H1 (cell line): ENCODE results near the gene TMEM204. TPM values are rescaled to one million over a fixed set of nuclear protein-coding genes. Genes with fewer than 3 reads are reported as not detected.

Experiments used
- CTCF ChIA-PET: fragments of 300-600 bp; sonication (Branson Sonifier 250); formaldehyde crosslinking; loops from one replicate; lab custom pipeline; 2021; ENCODE audit not compliant: partially characterized antibody; lab: Charles Lee
- POLR2A ChIA-PET: fragments of 300-600 bp; sonication (Branson Sonifier 250); formaldehyde crosslinking; loops from one replicate; lab custom pipeline; 2021; ENCODE audit warnings: inconsistent platforms; ENCODE audit not compliant: partially characterized antibody; lab: Charles Lee
- DNase-seq, 2 experiments: peaks; one replicate each; pipeline versions ENCODE4 v3.0.0 to v3.0.0-alpha.2; 2010 to 2022; ENCODE audit warnings: low spot score in 2 of 2, low read depth in 1 of 2, mixed read lengths in 1 of 2
- FAIRE-seq: peaks from 2 replicates; lab custom pipeline; 2011; peaks lifted over from hg19 to GRCh38; lab: Jason Lieb, UNC
- H2AFZ ChIP-seq: 2 replicates; pipeline ENCODE4 v1.8.1; 2012; ENCODE audit warnings: low read length, inconsistent platforms
- H2AK5ac ChIP-seq: 2 replicates; pipeline ENCODE4 v1.6.1; 2013; ENCODE audit warnings: low read depth, low read length
- H2BK120ac ChIP-seq: replicated peaks from 2 replicates; pipeline ENCODE3; 2013; ENCODE audit warnings: low read depth, low read length, inconsistent platforms
- H2BK12ac ChIP-seq: 2 replicates; pipeline ENCODE4 v1.6.1; 2013; ENCODE audit warnings: low read depth, low read length
- H2BK15ac ChIP-seq: 2 replicates; pipeline ENCODE4 v1.6.1; 2013; ENCODE audit warnings: low read length
- H2BK20ac ChIP-seq: 2 replicates; pipeline ENCODE4 v1.6.1; 2013; ENCODE audit warnings: low read length
- H2BK5ac ChIP-seq: 2 replicates; pipeline ENCODE4 v1.6.1; 2013; ENCODE audit warnings: low read depth, low read length
- H3K14ac ChIP-seq: 2 replicates; pipeline ENCODE4 v1.6.1; 2013; ENCODE audit warnings: inconsistent platforms; ENCODE audit not compliant: insufficient read length
- H3K18ac ChIP-seq: 2 replicates; pipeline ENCODE4 v1.6.1; 2013; ENCODE audit warnings: low read length; ENCODE audit errors: extremely low read depth
- H3K23ac ChIP-seq: 2 replicates; pipeline ENCODE4 v1.6.1; 2013; ENCODE audit warnings: inconsistent platforms; ENCODE audit not compliant: insufficient read length
- H3K23me2 ChIP-seq: 2 replicates; pipeline ENCODE4 v1.6.1; 2013; ENCODE audit warnings: low read depth, low read length
- H3K27ac ChIP-seq: 2 replicates; pipeline ENCODE4 v1.6.1; 2011; ENCODE audit warnings: low read depth, low read length, inconsistent platforms
- H3K27me3 ChIP-seq, 4 experiments: replicated peaks in 1 of 4; 1 replicate in 1 of 4; 2 replicates in 3 of 4; pipeline versions ENCODE4 v1.6.1 to v1.8.1; 2011 to 2013; ENCODE audit warnings: low read length in 3 of 4, mild to moderate bottlenecking in 3 of 4, inconsistent platforms in 2 of 4, mixed read lengths in 2 of 4, moderate library complexity in 1 of 4; ENCODE audit not compliant: control insufficient read depth in 3 of 4, insufficient read depth in 3 of 4; ENCODE audit errors: extremely low read depth in 1 of 4
- H3K36me3 ChIP-seq, 4 experiments: 2 replicates each; pipeline versions ENCODE4 v1.6.1 to v1.8.1; 2011 to 2013; ENCODE audit warnings: mild to moderate bottlenecking in 4 of 4, low read length in 3 of 4, moderate library complexity in 2 of 4, control low read depth in 1 of 4, inconsistent platforms in 1 of 4; ENCODE audit not compliant: insufficient read depth in 4 of 4, control insufficient read depth in 2 of 4
- H3K4ac ChIP-seq: replicated peaks from 2 replicates; pipeline ENCODE3; 2013; ENCODE audit warnings: low read length, low read depth, mixed read lengths, inconsistent platforms; ENCODE audit not compliant: insufficient read length
- H3K4me1 ChIP-seq, 4 experiments: replicated peaks in 1 of 4; 1 replicate in 1 of 4; 2 replicates in 3 of 4; pipeline versions ENCODE4 v1.6.1 to v1.8.1; 2011 to 2013; ENCODE audit warnings: low read length in 3 of 4, inconsistent platforms in 2 of 4, mixed read lengths in 1 of 4; ENCODE audit not compliant: insufficient read depth in 4 of 4, control insufficient read depth in 3 of 4
- H3K4me2 ChIP-seq, 2 experiments: 2 replicates each; pipeline versions ENCODE4 v1.6.1 to v1.8.1; 2011 to 2013; ENCODE audit warnings: low read depth in 2 of 2, low read length in 2 of 2, control low read depth in 1 of 2, inconsistent platforms in 1 of 2, mild to moderate bottlenecking in 1 of 2; ENCODE audit not compliant: insufficient read depth in 1 of 2
- H3K4me3 ChIP-seq, 4 experiments: fragments of 200-600, 300-600 bp in 1 of 4; sonication (generic), shearing (Covaris generic), sonication (Bioruptor Twin) in 1 of 4; 2 replicates each; pipeline versions ENCODE4 v1.5.1 to v1.8.1; 2011 to 2016; ENCODE audit warnings: low read length in 4 of 4, low read depth in 3 of 4, control low read depth in 2 of 4, inconsistent platforms in 2 of 4, mild to moderate bottlenecking in 2 of 4, mixed read lengths in 1 of 4, moderate library complexity in 1 of 4; ENCODE audit not compliant: insufficient read depth in 2 of 4; ENCODE audit errors: extremely low read depth in 1 of 4
- H3K56ac ChIP-seq: replicated peaks from 2 replicates; pipeline ENCODE3; 2013; ENCODE audit warnings: low read depth, mild to moderate bottlenecking, mixed read lengths, low read length, inconsistent platforms; ENCODE audit not compliant: insufficient read length
- H3K79me1 ChIP-seq: 2 replicates; pipeline ENCODE4 v1.6.1; 2013; ENCODE audit warnings: low read depth, low read length, control low read depth
- H3K79me2 ChIP-seq, 2 experiments: 2 replicates each; pipeline versions ENCODE4 v1.6.1 to v1.8.1; 2012 to 2013; ENCODE audit warnings: low read length in 2 of 2, mild to moderate bottlenecking in 2 of 2, inconsistent platforms in 1 of 2; ENCODE audit not compliant: insufficient read depth in 2 of 2, control insufficient read depth in 1 of 2
- H3K9ac ChIP-seq, 4 experiments: replicated peaks in 1 of 4; 1 replicate in 1 of 4; 2 replicates in 3 of 4; pipeline versions ENCODE4 v1.6.1 to v1.8.1; 2011 to 2013; ENCODE audit warnings: low read depth in 3 of 4, low read length in 3 of 4, control low read depth in 2 of 4, mild to moderate bottlenecking in 2 of 4, moderate library complexity in 2 of 4, inconsistent platforms in 1 of 4; ENCODE audit errors: extremely low read depth in 1 of 4
- H3K9me3 ChIP-seq, 2 experiments: 2 replicates each; pipeline versions ENCODE4 v1.6.1 to v1.8.1; 2012 to 2013; ENCODE audit warnings: mild to moderate bottlenecking in 2 of 2, moderate library complexity in 2 of 2, control low read depth in 1 of 2, inconsistent platforms in 1 of 2, low read depth in 1 of 2, low read length in 1 of 2, mixed read lengths in 1 of 2; ENCODE audit not compliant: insufficient read depth in 2 of 2
- H4K20me1 ChIP-seq, 2 experiments: replicated peaks in 1 of 2; 2 replicates each; pipeline versions ENCODE3 to v1.8.1; 2011 to 2013; ENCODE audit warnings: inconsistent platforms in 2 of 2, low read length in 2 of 2, mild to moderate bottlenecking in 1 of 2; ENCODE audit not compliant: insufficient read depth in 2 of 2, control insufficient read depth in 1 of 2
- H4K5ac ChIP-seq: 2 replicates; pipeline ENCODE4 v1.6.1; 2013; ENCODE audit warnings: low read length, low read depth, mixed read lengths, inconsistent platforms; ENCODE audit not compliant: insufficient read length
- H4K8ac ChIP-seq: 2 replicates; pipeline ENCODE4 v1.8.0; 2013; ENCODE audit warnings: mild to moderate bottlenecking, moderate library complexity, low read length, inconsistent platforms; ENCODE audit not compliant: insufficient read depth; ENCODE audit errors: extremely low read depth
- H4K91ac ChIP-seq: replicated peaks from 2 replicates; pipeline ENCODE3; 2013; ENCODE audit warnings: low read length, mixed read lengths, inconsistent platforms; ENCODE audit not compliant: insufficient read length
- POLR2AphosphoS5 ChIP-seq: IDR thresholded peaks from 2 replicates; pipeline ENCODE4 v1.6.1; 2011; ENCODE audit warnings: low read depth, low read length
- RAD21 ChIP-seq, 2 experiments: IDR thresholded peaks in 1 of 2; conservative IDR thresholded peaks in 1 of 2; 2 replicates each; pipeline ENCODE4 v1.6.1; 2011; ENCODE audit warnings: low read depth in 2 of 2, low read length in 2 of 2, improper control_type of control experiment in 1 of 2, inconsistent platforms in 1 of 2, mild to moderate bottlenecking in 1 of 2, moderate library complexity in 1 of 2
- RBBP5 ChIP-seq: IDR thresholded peaks from 2 replicates; pipeline ENCODE4 v1.7.1; 2012; ENCODE audit warnings: low read depth, mild to moderate bottlenecking, inconsistent platforms, low read length, moderate library complexity, borderline replicate concordance
- SIRT6 ChIP-seq: IDR thresholded peaks from one replicate; pipeline ENCODE4 v1.7.1; 2012; ENCODE audit warnings: low read length, inconsistent platforms
- WGBS, 2 experiments: shearing (Covaris generic) in 1 of 2; methylation state at CpG; one replicate each; pipeline versions ENCODE4 v1.1.6 to v1.1.7; 2013 to 2015; ENCODE audit warnings: low lambda C conversion rate in 2 of 2, mixed read lengths in 2 of 2, inconsistent platforms in 1 of 2, low coverage in 1 of 2, missing lambda C conversion rate in 1 of 2; ENCODE audit not compliant: insufficient replicate concordance in 2 of 2, insufficient coverage in 1 of 2, insufficient read length in 1 of 2; ENCODE audit errors: extremely low coverage in 1 of 2, missing lambda C conversion rate in 1 of 2; 5-methylcytosine and 5-hydroxymethylcytosine counted together
- polyA plus RNA-seq, 7 experiments: library from polyadenylated mRNA; depleted of rRNA in 3 of 7; stranded (reverse) in 5 of 7; unstranded in 2 of 7; fragments of >200 nt in 5 of 7; fragments of 200-250 nt in 2 of 7; gene quantifications; 1 replicate in 5 of 7; 2 replicates in 1 of 7; 4 replicates in 1 of 7; pipeline versions ENCODE4 v1.2.1 to v1.2.3, GENCODE V29; 2011 to 2013; ENCODE audit warnings: missing spikeins in 2 of 7, mixed read lengths in 2 of 7
- total RNA-seq: library from RNA; stranded (reverse); fragmentation: NEBNext Ultra II Directional; extraction: Animal tissue kit (Norgen Biotek cat#: 25700); gene quantifications from 2 replicates; pipeline ENCODE4 v1.2.1, GENCODE V29; 2021
- TF ChIP-seq, protein P1 (sequence below): IDR thresholded peaks from 2 replicates; pipeline ENCODE4 v1.6.1; 2012; ENCODE audit warnings: inconsistent platforms
- TF ChIP-seq, protein P2 (sequence below): IDR thresholded peaks from 2 replicates; pipeline ENCODE4 v1.6.1; 2012; ENCODE audit warnings: inconsistent platforms
- TF ChIP-seq, protein P3 (sequence below): IDR thresholded peaks from 2 replicates; pipeline ENCODE4 v1.6.1; 2011; ENCODE audit warnings: low read depth, mild to moderate bottlenecking, low read length; ENCODE audit not compliant: insufficient read depth
- TF ChIP-seq, protein P4 (sequence below), 3 experiments: IDR thresholded peaks; 1 replicate in 2 of 3; 2 replicates in 1 of 3; pipeline versions ENCODE4 v1.5.1 to v1.6.1; 2011; ENCODE audit warnings: low read length in 3 of 3, mild to moderate bottlenecking in 3 of 3, inconsistent platforms in 2 of 3, low read depth in 1 of 3, moderate library complexity in 1 of 3; ENCODE audit not compliant: insufficient read depth in 1 of 3; ENCODE audit errors: control extremely low read depth in 1 of 3

Gene TMEM204
- total and polyA plus RNA-seq, 2 of the 8 experiments (the other 6 are each of a cell fraction or from before 2014, with no cell fraction given): not detected

DNA sequence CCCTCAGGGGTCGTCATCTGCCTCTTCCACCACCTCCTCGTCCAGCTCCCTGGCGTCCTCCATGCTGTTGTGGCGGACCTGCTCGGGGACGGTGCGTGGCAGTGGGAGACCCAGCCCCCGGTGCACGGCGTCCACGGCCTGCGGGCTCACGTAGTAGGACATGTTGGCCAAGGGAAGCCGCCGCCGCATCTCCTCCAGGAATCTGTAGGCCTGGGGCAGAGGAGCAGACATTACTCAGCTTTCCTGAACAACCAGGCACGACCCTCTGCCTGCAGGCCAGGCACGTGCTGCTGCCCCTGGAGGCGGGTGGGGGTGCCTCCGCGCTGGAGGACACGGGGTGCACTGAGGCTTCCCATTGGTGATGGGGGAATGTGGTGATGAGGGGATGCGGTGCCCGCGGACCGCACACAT is 22.5 kb upstream of the TMEM204 start:
- no peaks in the 10 kb centered on the region for H3K23me2 ChIP-seq
- no peak overlapping the region for H3K14ac ChIP-seq
- H3K79me2 ChIP-seq: no peaks in the 10 kb centered on the region
- H2BK15ac ChIP-seq: no peak overlapping the region
- no peak overlapping the region for H2BK5ac ChIP-seq
- H3K27ac ChIP-seq: no peak overlapping the region
- H3K79me1 ChIP-seq: no peaks in the 10 kb centered on the region
- H4K20me1 ChIP-seq: peaks cover 2% of the 10 kb centered on the region in 2 experiments
- H2BK120ac ChIP-seq: no peak overlapping the region
- H3K23ac ChIP-seq: no peak overlapping the region
- POLR2A ChIA-PET: interaction anchor here (0.8 to 10.3 kb wide), 17 partner anchors 9 to 271 kb away, joined by 3 to 175 read pairs (median 4); partner anchors contain the start of genes NUBP2, PTX4, SPSB3 and TELO2
- no peak overlapping the region for H3K56ac ChIP-seq
- no peak overlapping the region for H2AK5ac ChIP-seq
- DNase-seq (no peak), FAIRE-seq (no peak)
- no peak overlapping the region for H3K9ac ChIP-seq
- no peak overlapping the region for H2BK12ac ChIP-seq
- peak overlapping the region; percentile 71 for H4K8ac ChIP-seq
- peaks cover 0 to 2% of the 10 kb centered on the region in 2 experiments; a peak in 2 of 4 replicates for H3K9me3 ChIP-seq
- H4K91ac ChIP-seq: no peak overlapping the region
- TF ChIP-seq SIRT6 (no peak), RAD21 (IDR thresholded peaks at IDR 0.05 in 1 of 2, conservative IDR thresholded peaks at IDR 0.05 in 1 of 2; ENCODE audit: low read depth in 2 of 2, low read length in 2 of 2) (peak in 1 of 2 experiments; percentile 3; a peak in 1 of 4 replicates), POLR2AphosphoS5 (peak; percentile 68; the same call in 1 of the 2 replicates), RBBP5 (no peak)
- TF ChIP-seq, protein P1, sequence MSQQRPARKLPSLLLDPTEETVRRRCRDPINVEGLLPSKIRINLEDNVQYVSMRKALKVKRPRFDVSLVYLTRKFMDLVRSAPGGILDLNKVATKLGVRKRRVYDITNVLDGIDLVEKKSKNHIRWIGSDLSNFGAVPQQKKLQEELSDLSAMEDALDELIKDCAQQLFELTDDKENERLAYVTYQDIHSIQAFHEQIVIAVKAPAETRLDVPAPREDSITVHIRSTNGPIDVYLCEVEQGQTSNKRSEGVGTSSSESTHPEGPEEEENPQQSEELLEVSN: peak; percentile 19; the same call in 1 of the 2 replicates
- TF ChIP-seq, protein P2, sequence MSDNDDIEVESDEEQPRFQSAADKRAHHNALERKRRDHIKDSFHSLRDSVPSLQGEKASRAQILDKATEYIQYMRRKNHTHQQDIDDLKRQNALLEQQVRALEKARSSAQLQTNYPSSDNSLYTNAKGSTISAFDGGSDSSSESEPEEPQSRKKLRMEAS: peak; percentile 56; the same call in 1 of the 2 replicates
- TF ChIP-seq, protein P3, sequence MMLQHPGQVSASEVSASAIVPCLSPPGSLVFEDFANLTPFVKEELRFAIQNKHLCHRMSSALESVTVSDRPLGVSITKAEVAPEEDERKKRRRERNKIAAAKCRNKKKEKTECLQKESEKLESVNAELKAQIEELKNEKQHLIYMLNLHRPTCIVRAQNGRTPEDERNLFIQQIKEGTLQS: no peak
- TF ChIP-seq, protein P4, sequence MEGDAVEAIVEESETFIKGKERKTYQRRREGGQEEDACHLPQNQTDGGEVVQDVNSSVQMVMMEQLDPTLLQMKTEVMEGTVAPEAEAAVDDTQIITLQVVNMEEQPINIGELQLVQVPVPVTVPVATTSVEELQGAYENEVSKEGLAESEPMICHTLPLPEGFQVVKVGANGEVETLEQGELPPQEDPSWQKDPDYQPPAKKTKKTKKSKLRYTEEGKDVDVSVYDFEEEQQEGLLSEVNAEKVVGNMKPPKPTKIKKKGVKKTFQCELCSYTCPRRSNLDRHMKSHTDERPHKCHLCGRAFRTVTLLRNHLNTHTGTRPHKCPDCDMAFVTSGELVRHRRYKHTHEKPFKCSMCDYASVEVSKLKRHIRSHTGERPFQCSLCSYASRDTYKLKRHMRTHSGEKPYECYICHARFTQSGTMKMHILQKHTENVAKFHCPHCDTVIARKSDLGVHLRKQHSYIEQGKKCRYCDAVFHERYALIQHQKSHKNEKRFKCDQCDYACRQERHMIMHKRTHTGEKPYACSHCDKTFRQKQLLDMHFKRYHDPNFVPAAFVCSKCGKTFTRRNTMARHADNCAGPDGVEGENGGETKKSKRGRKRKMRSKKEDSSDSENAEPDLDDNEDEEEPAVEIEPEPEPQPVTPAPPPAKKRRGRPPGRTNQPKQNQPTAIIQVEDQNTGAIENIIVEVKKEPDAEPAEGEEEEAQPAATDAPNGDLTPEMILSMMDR (IDR thresholded peaks at IDR 0.05; ENCODE audit: control extremely low read depth in 1 of 3, insufficient read depth in 1 of 3, low read depth in 1 of 3, low read length in 3 of 3): peak; percentile 10 to 59 (median 36); a peak in 2 of 4 replicates
- no peak overlapping the region for H3K4ac ChIP-seq
- no peak overlapping the region for H2AFZ ChIP-seq
- no peak overlapping the region for H3K4me3 ChIP-seq
- no peak overlapping the region for H2BK20ac ChIP-seq
- WGBS, 2 experiments: 97% methylated on average over 25 of the region's 26 CpGs; no CpG with 5 or more reads in 1 of the 2 experiments
- no peak overlapping the region for H3K18ac ChIP-seq
- H3K4me2 ChIP-seq: no peak overlapping the region
- H3K27me3 ChIP-seq: no peaks in the 10 kb centered on the region
- CTCF ChIA-PET: interaction anchor here (0.6 to 1.9 kb wide), 12 partner anchors 8 to 147 kb away, joined by 3 to 10 read pairs (median 4); partner anchors contain the start of gene TELO2
- peaks cover 6 to 21% (median 7%) of the 10 kb centered on the region in 4 experiments; a peak in 5 of 8 replicates for H3K36me3 ChIP-seq
- H3K4me1 ChIP-seq: no peaks in the 10 kb centered on the region
- no peak overlapping the region for H4K5ac ChIP-seq
